ENCODE results near the gene DCAF7.

- TF ChIP-seq POLR2AphosphoS5 (IDR thresholded peaks at IDR 0.05; ENCODE audit: borderline replicate concordance, low read depth, low read length) (no peak), EZH2 (IDR thresholded peaks at IDR 0.05) (no peak), FOXP2 (optimal IDR thresholded peaks at IDR 0.05; ENCODE audit: control extremely low read depth, extremely low read length, insufficient read depth) (no peak)
Observed at GRCh38 chr17:63595132-63595531, 44.9 kb downstream of the DCAF7 start.

Data from SK-N-MC (cell line).